Activated gamma-delta T cell treated with anti-CD3 and anti-CD28 coated beads, Interleukin-2, amount 50 U/mL, for 16 hours (primary cell): ENCODE measurements around the gene ZNF85.
"Not testable (repeated sequence)": the region's sequence is repeated elsewhere in the genome, so short reads cannot be mapped to it uniquely, and the experiment has no call there.

Experiments
- DNase-seq: peaks from one replicate; pipeline ENCODE4 v3.0.0-alpha.2; 2020; ENCODE audit warnings: low read depth

The ZNF85 gene

GRCh38 chr19:20923077-20923871 is at the start of gene ZNF85:
Gene ZNF85 (plus strand): TSS chr19:20923251. CDS start chr19:20923401, 150 bp downstream.
- peak; percentile 87 for DNase-seq

GRCh38 chr19:20879501-20879900 is 43.5 kb upstream of the ZNF85 start:
- no peak for DNase-seq

GRCh38 chr19:20912973-20913372 is 10.1 kb upstream of the ZNF85 start:
- DNase-seq, result no peak

- no peak for DNase-seq
These were observed 2.4 kb downstream of the ZNF85 start for GRCh38 chr19:20925481-20925880.

- no peak for DNase-seq
These were observed 3.7 kb downstream of the ZNF85 start for GRCh38 chr19:20926796-20927195.

- DNase-seq, result no peak
These were observed 5.3 kb downstream of the ZNF85 start for GRCh38 chr19:20928371-20928770.

GRCh38 chr19:20936322-20936947 is 13.4 kb downstream of the ZNF85 start:
- DNase-seq, result not testable (repeated sequence)

GRCh38 chr19:20952561-20953095 is 29.6 kb downstream of the ZNF85 start:
- DNase-seq, result not testable (repeated sequence)

GRCh38 chr19:20964798-20965197 is 41.7 kb downstream of the ZNF85 start:
- no peak for DNase-seq

GRCh38 chr19:20968092-20968491 is 45.0 kb downstream of the ZNF85 start:
- no peak for DNase-seq

- DNase-seq, result no peak
These were observed 46.4 kb downstream of the ZNF85 start for GRCh38 chr19:20969498-20969897.

- no peak for DNase-seq
These were observed 46.8 kb downstream of the ZNF85 start for GRCh38 chr19:20969898-20970297.

GRCh38 chr19:20992788-20993187 is 69.7 kb downstream of the ZNF85 start:
- DNase-seq, result not testable (repeated sequence)

- DNase-seq, result peak; percentile 76
These were observed 76.8 kb downstream of the ZNF85 start for GRCh38 chr19:20999731-21000352.
